MM.1S (cell line): Measurements from ENCODE around the gene LRG1.

ENCODE experiments used
- EZH2 ChIP-seq: fragments of 300-600 bp; sonication (generic); optimal IDR thresholded peaks from 2 replicates; pipeline ENCODE3; 2017; ENCODE audit warnings: low read depth, mild to moderate bottlenecking, antibody characterized with exemption, low read length, mixed read lengths
- EZH2phosphoT487 ChIP-seq: fragments of 300-600 bp; sonication (generic); IDR thresholded peaks from 2 replicates; pipeline ENCODE4 v1.6.1; 2018; ENCODE audit warnings: antibody characterized with exemption, low read length
- TF ChIP-seq, protein P1 (sequence below): fragments of 300-600 bp; sonication (generic); IDR thresholded peaks from 2 replicates; pipeline ENCODE4 v1.5.1; 2016; ENCODE audit warnings: antibody characterized with exemption, low read length, mixed read lengths

GRCh38 chr19:4580021-4580901, 40.4 kb upstream of the LRG1 start:
- TF ChIP-seq, protein P1, sequence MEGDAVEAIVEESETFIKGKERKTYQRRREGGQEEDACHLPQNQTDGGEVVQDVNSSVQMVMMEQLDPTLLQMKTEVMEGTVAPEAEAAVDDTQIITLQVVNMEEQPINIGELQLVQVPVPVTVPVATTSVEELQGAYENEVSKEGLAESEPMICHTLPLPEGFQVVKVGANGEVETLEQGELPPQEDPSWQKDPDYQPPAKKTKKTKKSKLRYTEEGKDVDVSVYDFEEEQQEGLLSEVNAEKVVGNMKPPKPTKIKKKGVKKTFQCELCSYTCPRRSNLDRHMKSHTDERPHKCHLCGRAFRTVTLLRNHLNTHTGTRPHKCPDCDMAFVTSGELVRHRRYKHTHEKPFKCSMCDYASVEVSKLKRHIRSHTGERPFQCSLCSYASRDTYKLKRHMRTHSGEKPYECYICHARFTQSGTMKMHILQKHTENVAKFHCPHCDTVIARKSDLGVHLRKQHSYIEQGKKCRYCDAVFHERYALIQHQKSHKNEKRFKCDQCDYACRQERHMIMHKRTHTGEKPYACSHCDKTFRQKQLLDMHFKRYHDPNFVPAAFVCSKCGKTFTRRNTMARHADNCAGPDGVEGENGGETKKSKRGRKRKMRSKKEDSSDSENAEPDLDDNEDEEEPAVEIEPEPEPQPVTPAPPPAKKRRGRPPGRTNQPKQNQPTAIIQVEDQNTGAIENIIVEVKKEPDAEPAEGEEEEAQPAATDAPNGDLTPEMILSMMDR, result no peak
- TF ChIP-seq EZH2phosphoT487, result no peak
- TF ChIP-seq EZH2, result no peak
